Stimulated activated CD8-positive, alpha-beta memory T cell treated with anti-CD3 and anti-CD28 coated beads, Interleukin-2, amount 100 ng/mL, for 1 hour (primary cell): ENCODE results near the gene CPED1.
"Not testable (repeated sequence)": the region's sequence is repeated elsewhere in the genome, so short reads cannot be mapped to it uniquely, and the experiment has no call there.

ENCODE experiments used
- DNase-seq, 2 donors: peaks; one replicate each; pipeline ENCODE4 v3.0.0-alpha.2; 2020; ENCODE audit warnings: low read depth in 2 of 2

CPED1 gene

GRCh38 chr7:121251367-121251766, 262.9 kb downstream of the CPED1 start:
- not testable (repeated sequence) for DNase-seq

- DNase-seq = not testable (repeated sequence)
Observed at GRCh38 chr7:121252523-121253235, 264.2 kb downstream of the CPED1 start.

GRCh38 chr7:121259826-121260225, 271.3 kb downstream of the CPED1 start:
- DNase-seq = no peak

GRCh38 chr7:121261207-121261884, 272.8 kb downstream of the CPED1 start:
- no peak for DNase-seq

GRCh38 chr7:121262221-121262620, 273.7 kb downstream of the CPED1 start:
- DNase-seq = no peak

GRCh38 chr7:121262969-121263368, 274.5 kb downstream of the CPED1 start:
- no peak for DNase-seq

GRCh38 chr7:121266307-121266894, 277.9 kb downstream of the CPED1 start:
- DNase-seq = no peak

GRCh38 chr7:121267612-121268011, 279.1 kb downstream of the CPED1 start:
- DNase-seq = no peak

- DNase-seq = no peak
Observed at GRCh38 chr7:121269798-121270197, 281.3 kb downstream of the CPED1 start.

- no peak for DNase-seq
Observed at GRCh38 chr7:121271098-121271497, 282.6 kb downstream of the CPED1 start.

GRCh38 chr7:121271916-121272315, 283.4 kb downstream of the CPED1 start:
- DNase-seq = no peak

- no peak for DNase-seq
Observed at GRCh38 chr7:121272676-121273075, 284.2 kb downstream of the CPED1 start.

- DNase-seq = no peak
Observed at GRCh38 chr7:121273467-121274167, 285.1 kb downstream of the CPED1 start.

- no peak for DNase-seq
Observed at GRCh38 chr7:121274467-121274866, 286.0 kb downstream of the CPED1 start.

- no peak for DNase-seq
Observed at GRCh38 chr7:121275204-121275603, 286.7 kb downstream of the CPED1 start.

GRCh38 chr7:121276313-121276712, 287.8 kb downstream of the CPED1 start:
- DNase-seq = no peak

GRCh38 chr7:121278120-121279021, 289.9 kb downstream of the CPED1 start:
- no peak for DNase-seq

GRCh38 chr7:121279060-121279620, 290.6 kb downstream of the CPED1 start:
- no peak for DNase-seq

- no peak for DNase-seq
Observed at GRCh38 chr7:121279822-121280221, 291.3 kb downstream of the CPED1 start.

GRCh38 chr7:121280656-121281055, 292.1 kb downstream of the CPED1 start:
- DNase-seq = no peak

GRCh38 chr7:121282129-121282528, 293.6 kb downstream of the CPED1 start:
- no peak for DNase-seq
